GM12873 (cell line): ENCODE results near the gene TNFSF8.

Experiments
- TF ChIP-seq, protein P1 (sequence below): IDR thresholded peaks from 2 replicates; pipeline ENCODE4 v1.5.1; 2012; ENCODE audit warnings: low read depth, mild to moderate bottlenecking, moderate library complexity, low read length, control low read depth; ENCODE audit not compliant: insufficient read depth; ENCODE audit errors: missing control alignments

TNFSF8 gene

DNA sequence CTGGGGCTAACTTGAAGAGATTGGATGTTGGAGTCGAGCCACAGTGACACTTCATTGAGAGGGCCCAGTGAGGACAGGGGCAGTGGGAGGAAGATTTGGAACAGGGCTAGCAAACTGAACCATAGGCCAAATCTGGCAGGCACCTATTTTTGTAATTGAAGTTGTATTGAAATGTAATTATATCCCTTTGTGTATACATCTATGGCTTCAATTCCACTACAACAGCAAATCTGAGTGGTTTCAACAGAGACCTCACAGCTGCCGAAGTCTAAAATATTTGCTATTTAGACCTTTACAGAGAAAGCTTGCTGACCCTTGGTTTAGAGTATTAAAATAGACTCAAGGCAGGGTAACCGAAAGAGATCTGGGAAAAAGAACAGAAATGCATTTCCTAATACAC lies 4.7 kb upstream of the TNFSF8 start:
- TF ChIP-seq, protein P1, sequence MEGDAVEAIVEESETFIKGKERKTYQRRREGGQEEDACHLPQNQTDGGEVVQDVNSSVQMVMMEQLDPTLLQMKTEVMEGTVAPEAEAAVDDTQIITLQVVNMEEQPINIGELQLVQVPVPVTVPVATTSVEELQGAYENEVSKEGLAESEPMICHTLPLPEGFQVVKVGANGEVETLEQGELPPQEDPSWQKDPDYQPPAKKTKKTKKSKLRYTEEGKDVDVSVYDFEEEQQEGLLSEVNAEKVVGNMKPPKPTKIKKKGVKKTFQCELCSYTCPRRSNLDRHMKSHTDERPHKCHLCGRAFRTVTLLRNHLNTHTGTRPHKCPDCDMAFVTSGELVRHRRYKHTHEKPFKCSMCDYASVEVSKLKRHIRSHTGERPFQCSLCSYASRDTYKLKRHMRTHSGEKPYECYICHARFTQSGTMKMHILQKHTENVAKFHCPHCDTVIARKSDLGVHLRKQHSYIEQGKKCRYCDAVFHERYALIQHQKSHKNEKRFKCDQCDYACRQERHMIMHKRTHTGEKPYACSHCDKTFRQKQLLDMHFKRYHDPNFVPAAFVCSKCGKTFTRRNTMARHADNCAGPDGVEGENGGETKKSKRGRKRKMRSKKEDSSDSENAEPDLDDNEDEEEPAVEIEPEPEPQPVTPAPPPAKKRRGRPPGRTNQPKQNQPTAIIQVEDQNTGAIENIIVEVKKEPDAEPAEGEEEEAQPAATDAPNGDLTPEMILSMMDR, result no peak

- TF ChIP-seq, protein P1, result no peak
These were observed 2.1 kb upstream of the TNFSF8 start for GRCh38 chr9:114932502-114932901.

DNA sequence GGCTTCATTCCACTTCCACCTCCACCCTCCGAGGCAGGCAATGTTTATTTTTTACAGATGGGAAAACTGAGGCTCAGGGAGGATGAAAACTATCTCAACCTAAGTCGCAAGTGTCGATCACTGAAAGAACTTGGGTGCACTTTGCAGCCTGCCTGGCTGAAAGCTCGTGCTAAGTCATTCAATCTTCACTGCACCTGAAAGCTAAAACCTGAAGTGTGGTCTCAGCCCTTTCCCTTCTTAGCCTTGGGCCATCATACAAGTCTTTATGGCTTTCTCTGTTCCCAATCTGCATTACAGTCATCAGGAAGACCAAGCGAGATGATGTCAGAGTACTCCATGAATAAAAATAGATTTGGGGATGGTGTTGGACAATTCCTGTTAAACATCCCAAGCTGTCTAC lies 1.0 kb upstream of the TNFSF8 start:
- TF ChIP-seq, protein P1, result no peak

DNA sequence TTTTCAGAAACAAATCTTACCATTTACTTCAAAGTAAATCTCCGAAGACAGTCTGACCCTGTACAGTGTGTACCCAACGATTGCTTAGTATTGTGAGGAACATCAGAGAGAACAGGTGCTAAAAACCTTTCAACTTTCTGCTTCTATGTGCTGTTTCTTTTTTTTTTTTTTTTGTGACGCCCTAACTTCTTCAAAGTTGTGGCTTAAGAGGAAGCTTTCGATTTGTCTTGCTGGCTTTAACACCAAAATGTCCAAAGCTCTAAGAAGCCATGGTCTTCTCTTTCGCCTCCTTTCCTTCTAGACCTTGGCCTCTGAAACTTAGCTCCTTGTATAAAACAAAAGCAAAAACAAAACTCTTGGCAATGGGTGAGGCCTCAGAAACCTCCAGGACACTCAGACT lies 1.2 kb downstream of the TNFSF8 start:
- TF ChIP-seq, protein P1, result no peak

DNA sequence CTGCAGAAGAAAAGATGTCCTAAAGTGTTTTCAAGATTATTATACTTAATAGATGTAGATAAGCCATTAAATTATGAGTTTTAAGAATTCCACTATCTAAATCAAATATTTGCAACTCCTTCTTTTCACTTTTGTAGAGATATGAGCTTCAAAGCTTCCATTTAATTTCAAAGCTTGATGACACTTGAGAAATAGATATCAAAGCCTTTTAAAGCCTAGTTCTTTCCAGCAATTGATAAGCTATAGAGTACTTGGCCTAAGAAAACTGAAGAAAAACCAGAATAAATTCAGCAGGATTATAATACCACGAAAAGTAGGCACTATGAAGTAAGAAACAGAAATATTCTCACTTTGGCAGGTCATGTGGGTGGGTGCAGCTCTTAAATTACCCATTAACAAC lies 1.7 kb downstream of the TNFSF8 start:
- TF ChIP-seq, protein P1, result no peak

DNA sequence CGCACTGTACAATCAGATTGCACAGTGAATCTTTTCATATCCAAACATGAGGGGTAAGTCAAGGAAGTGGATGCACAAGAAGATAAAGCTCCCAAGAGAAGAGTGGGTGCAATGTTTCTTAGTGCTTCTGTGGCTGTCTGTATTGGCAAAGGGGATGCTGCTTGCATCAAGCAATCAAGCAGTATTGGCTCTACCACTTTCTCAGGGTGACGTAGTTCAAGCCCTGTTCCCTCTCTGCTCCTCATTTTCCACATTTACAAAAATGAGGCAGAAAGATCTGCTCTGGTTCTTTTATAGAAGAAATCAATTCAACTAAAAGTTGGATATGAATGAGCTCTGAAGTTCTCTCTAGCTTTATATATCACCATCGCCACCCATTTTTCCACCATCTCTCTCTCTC lies 2.3 kb downstream of the TNFSF8 start:
- TF ChIP-seq, protein P1, result no peak

DNA sequence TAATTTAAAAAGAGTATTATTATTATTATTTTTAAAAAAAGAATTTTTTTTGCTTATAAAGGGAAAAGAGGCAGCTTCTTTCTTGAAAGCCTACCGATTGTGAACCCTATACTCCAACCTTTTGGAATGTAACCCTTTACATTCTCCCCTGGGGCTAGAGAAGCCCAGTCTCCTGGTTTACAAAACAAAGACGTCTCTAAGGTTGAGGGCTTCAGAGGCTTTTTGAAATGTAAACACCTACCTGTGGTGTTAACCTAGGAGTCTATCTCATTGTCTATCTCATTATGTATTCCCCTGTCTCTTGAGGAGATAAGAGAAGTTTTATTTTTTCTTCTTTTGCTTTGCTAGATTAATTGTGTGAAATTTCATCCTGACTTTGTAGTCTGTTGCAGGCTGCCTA lies 4.7 kb downstream of the TNFSF8 start:
- TF ChIP-seq, protein P1, result no peak
